ENCODE measurements around the gene HNF4A. TPM values are rescaled to one million over a fixed set of nuclear protein-coding genes. Genes with fewer than 3 reads are reported as not detected.
A peak's percentile ranks its signal among the peaks of the same experiment; 100 is the strongest.

HNF4A gene
- total and polyA plus RNA-seq, 2 of the 13 experiments (the other 11 are each of a cell fraction or from before 2014, with no cell fraction given): 80.9 to 169 TPM

DNA sequence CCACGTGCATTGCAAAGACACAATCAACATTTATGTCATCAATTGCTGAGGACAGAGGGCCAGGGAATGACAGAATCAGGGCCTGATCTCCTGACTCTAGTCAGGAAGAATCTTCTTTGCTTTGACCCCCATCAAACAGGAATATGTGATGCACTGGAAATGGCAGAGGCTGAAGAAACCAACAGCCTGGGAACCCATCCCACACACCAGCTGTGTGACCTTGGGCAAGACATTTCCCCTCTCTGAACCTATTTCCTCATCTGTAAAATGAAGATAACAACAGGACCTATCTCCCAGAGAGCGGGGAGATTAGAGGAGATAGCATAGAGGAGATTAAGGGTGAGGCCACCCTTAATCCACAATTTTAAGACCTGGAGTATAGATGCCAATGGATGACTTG lies 1.5 kb downstream of the HNF4A start (continued):
- TF ChIP-seq MTA1 (CRISPR knock-in tag; IDR thresholded peaks at IDR 0.05; ENCODE audit: borderline replicate concordance) (no peak), GLI4 (CRISPR knock-in tag; IDR thresholded peaks at IDR 0.05; ENCODE audit: borderline replicate concordance) (0 out of 2 replicates have a peak, but pooled peaks have one; percentile 18), SPEN (CRISPR knock-in tag; IDR thresholded peaks at IDR 0.05; ENCODE audit: low read depth) (no peak), ZNF10 (CRISPR knock-in tag; IDR thresholded peaks at IDR 0.05; ENCODE audit: borderline replicate concordance, low read depth) (no peak), NR2C2 (CRISPR knock-in tag; IDR thresholded peaks at IDR 0.05; ENCODE audit: borderline replicate concordance) (no peak), SP2 (CRISPR knock-in tag; IDR thresholded peaks at IDR 0.05) (no peak), ZNF605 (CRISPR knock-in tag; IDR thresholded peaks at IDR 0.05) (no peak), SAP130 (CRISPR knock-in tag; IDR thresholded peaks at IDR 0.05; ENCODE audit: low read depth) (no peak)

DNA sequence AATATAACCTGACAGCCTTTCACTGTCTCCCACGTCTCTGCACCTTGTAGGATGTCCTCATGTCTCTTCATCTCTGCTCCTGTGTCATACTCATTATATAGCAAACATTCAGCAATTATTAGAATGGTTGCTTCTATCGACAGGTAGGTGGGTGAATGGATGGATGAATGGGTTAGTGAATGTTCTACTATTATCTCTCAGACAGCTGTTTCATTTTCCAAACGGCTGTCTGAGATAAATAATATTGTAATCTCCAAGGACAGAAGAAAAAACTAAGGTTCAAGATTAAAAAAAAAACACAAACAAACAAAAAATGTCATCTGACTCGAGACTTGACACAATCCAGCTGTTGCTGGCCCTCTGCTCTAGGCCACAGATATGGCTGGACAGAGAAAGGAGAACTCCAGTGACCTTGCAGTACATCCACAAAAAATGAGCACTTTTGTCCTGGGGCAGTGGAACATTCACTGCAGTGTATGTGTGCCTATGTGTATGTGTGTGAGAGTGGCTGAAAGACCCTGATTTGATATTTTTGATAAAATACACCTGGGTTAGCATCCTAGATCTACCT lies 2.1 kb downstream of the HNF4A start:
- H3K27me3 ChIP-seq (ENCODE audit: control insufficient read depth in 1 of 2, insufficient read depth in 2 of 2, low read length in 2 of 2): no peaks in the 10 kb centered on the region; a peak in 1 of 5 replicates
- intact Hi-C loops (cut with micrococcal nuclease; ENCODE audit: unreplicated experiment) (loop anchor here (5.0 kb wide), 2 partner anchors 35 to 45 kb away; partner anchors contain the start of gene FITM2), in situ Hi-C loops (cut with HindIII; ENCODE audit: extremely low pct_ligation_motif_present, low pct_unique_long_range_greater_than_20kb) (no loop called here)
- BruUV-seq (replicated peaks): no TSS peak
- peaks cover 69% of the 10 kb centered on the region for H3K79me2 ChIP-seq (ENCODE audit: insufficient read depth, low read length)
- no peak for TF ChIP-seq ZNF605 (CRISPR knock-in tag; IDR thresholded peaks at IDR 0.05)
- no peak for TF ChIP-seq TBL1XR1 (IDR thresholded peaks at IDR 0.05; ENCODE audit: borderline replicate concordance, low read length, partially characterized antibody)
- TF ChIP-seq, protein P1, sequence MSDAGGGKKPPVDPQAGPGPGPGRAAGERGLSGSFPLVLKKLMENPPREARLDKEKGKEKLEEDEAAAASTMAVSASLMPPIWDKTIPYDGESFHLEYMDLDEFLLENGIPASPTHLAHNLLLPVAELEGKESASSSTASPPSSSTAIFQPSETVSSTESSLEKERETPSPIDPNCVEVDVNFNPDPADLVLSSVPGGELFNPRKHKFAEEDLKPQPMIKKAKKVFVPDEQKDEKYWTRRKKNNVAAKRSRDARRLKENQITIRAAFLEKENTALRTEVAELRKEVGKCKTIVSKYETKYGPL (CRISPR knock-in tag; IDR thresholded peaks at IDR 0.05): no peak
- TF ChIP-seq, protein P2, sequence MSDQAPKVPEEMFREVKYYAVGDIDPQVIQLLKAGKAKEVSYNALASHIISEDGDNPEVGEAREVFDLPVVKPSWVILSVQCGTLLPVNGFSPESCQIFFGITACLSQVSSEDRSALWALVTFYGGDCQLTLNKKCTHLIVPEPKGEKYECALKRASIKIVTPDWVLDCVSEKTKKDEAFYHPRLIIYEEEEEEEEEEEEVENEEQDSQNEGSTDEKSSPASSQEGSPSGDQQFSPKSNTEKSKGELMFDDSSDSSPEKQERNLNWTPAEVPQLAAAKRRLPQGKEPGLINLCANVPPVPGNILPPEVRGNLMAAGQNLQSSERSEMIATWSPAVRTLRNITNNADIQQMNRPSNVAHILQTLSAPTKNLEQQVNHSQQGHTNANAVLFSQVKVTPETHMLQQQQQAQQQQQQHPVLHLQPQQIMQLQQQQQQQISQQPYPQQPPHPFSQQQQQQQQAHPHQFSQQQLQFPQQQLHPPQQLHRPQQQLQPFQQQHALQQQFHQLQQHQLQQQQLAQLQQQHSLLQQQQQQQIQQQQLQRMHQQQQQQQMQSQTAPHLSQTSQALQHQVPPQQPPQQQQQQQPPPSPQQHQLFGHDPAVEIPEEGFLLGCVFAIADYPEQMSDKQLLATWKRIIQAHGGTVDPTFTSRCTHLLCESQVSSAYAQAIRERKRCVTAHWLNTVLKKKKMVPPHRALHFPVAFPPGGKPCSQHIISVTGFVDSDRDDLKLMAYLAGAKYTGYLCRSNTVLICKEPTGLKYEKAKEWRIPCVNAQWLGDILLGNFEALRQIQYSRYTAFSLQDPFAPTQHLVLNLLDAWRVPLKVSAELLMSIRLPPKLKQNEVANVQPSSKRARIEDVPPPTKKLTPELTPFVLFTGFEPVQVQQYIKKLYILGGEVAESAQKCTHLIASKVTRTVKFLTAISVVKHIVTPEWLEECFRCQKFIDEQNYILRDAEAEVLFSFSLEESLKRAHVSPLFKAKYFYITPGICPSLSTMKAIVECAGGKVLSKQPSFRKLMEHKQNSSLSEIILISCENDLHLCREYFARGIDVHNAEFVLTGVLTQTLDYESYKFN (CRISPR knock-in tag; conservative IDR thresholded peaks at IDR 0.05): no peak
- TF ChIP-seq ZSCAN21 (CRISPR knock-in tag; IDR thresholded peaks at IDR 0.05; ENCODE audit: borderline replicate concordance): no peak
- TF ChIP-seq, protein P3, sequence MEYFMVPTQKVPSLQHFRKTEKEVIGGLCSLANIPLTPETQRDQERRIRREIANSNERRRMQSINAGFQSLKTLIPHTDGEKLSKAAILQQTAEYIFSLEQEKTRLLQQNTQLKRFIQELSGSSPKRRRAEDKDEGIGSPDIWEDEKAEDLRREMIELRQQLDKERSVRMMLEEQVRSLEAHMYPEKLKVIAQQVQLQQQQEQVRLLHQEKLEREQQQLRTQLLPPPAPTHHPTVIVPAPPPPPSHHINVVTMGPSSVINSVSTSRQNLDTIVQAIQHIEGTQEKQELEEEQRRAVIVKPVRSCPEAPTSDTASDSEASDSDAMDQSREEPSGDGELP (IDR thresholded peaks at IDR 0.05; ENCODE audit: borderline replicate concordance, low read depth): 0 out of 2 replicates have a peak, but pooled peaks have one; percentile 7
- TF ChIP-seq HNRNPUL1 (IDR thresholded peaks at IDR 0.05; ENCODE audit: low read depth, low read length): no peak
- 0 out of 2 replicates have a peak, but pooled peaks have one; percentile 12 for TF ChIP-seq SALL2 (CRISPR knock-in tag; IDR thresholded peaks at IDR 0.05)
- peak; percentile 30; the same call in 1 of the 2 replicates for TF ChIP-seq SAP130 (CRISPR knock-in tag; IDR thresholded peaks at IDR 0.05; ENCODE audit: low read depth)
- peaks cover 3 to 5% of the 10 kb centered on the region in 2 experiments; a peak in 4 of 5 replicates for H3K36me3 ChIP-seq (replicated peaks in 1 of 2; ENCODE audit: control insufficient read depth in 1 of 2, insufficient read depth in 2 of 2, low read length in 2 of 2)
- WGBS (ENCODE audit: low lambda C conversion rate): 75% methylated on average over 4 of the region's 4 CpGs
- no peak for DNase-seq (ENCODE audit: low spot score)
- H4K20me1 ChIP-seq (ENCODE audit: insufficient read depth, low read length): no peaks in the 10 kb centered on the region; the same call in 1 of the 2 replicates
- no peak overlapping the region for H3K9ac ChIP-seq (ENCODE audit: insufficient read depth, low read depth, low read length)
- no peak for FAIRE-seq
- CTCF ChIA-PET (ENCODE audit: low intra/inter-chr PET ratio, low total read pairs): no interaction called here
- no peak overlapping the region for H3K27ac ChIP-seq (ENCODE audit: extremely low read length, insufficient read depth, low read length)
- no peaks in the 10 kb centered on the region for H3K9me3 ChIP-seq (ENCODE audit: low read length)
- H3K4me2 ChIP-seq (ENCODE audit: low read depth, low read length): peak overlapping the region; percentile 87
- H3K4me3 ChIP-seq (replicated peaks in 1 of 3; ENCODE audit: insufficient read depth in 1 of 3, low read depth in 2 of 3, low read length in 3 of 3): peak overlapping the region in 2 of 3 experiments; percentile 69 to 95; a peak in 1 of 6 replicates
- H3K4me1 ChIP-seq (ENCODE audit: insufficient read depth, low read length): peaks cover 57% of the 10 kb centered on the region
- POLR2A ChIA-PET: interaction anchor here (4.1 kb wide), 1 partner anchor 37 kb away, joined by 38 read pairs; no protein-coding TSS in a partner anchor
- no peak overlapping the region for H2AFZ ChIP-seq (ENCODE audit: low read length)
- ATAC-seq: no peak
